Panc1 (cell line): Measurements from ENCODE around the gene TIMELESS. TPM values are rescaled to one million over a fixed set of nuclear protein-coding genes. Genes with fewer than 3 reads are reported as not detected.

Experiments
- ATAC-seq: fragments of 200-7000 bp; cut with Tn5 transposase; 2 replicates; pipeline ENCODE4 v1.9.1; 2020; ENCODE audit warnings: mild to moderate bottlenecking, moderate library complexity
- BruUV-seq: library from RNA; stranded (reverse); fragments of 400-500 nt; replicated peaks from 2 replicates; lab custom pipeline; 2021; lab: Mats Ljungman, UMichigan
- CTCF ChIA-PET: fragments of 300-600 bp; sonication (Branson Sonifier 250); formaldehyde crosslinking; loops from one replicate; lab custom pipeline; 2022; ENCODE audit warnings: antibody characterized with exemption; lab: Charles Lee
- POLR2A ChIA-PET: fragments of 300-600 bp; sonication (Branson Sonifier 250); formaldehyde crosslinking; loops from one replicate; lab custom pipeline; 2022; ENCODE audit warnings: antibody characterized with exemption; lab: Charles Lee
- DNase-seq: peaks from one replicate; pipeline ENCODE4 v3.0.0-alpha.2; 2010; ENCODE audit warnings: low read depth, low spot score
- H3K27ac ChIP-seq: 2 replicates; pipeline ENCODE4 v1.5.1; 2011; ENCODE audit warnings: mild to moderate bottlenecking, low read length, inconsistent platforms
- H3K27me3 ChIP-seq: fragments of 200-500 bp; sonication (Bioruptor generic); 2 replicates; pipeline ENCODE4 v1.6.0; 2014; ENCODE audit warnings: low read length, inconsistent platforms; ENCODE audit not compliant: control insufficient read depth, insufficient read depth
- H3K36me3 ChIP-seq: fragments of 200-500 bp; sonication (Bioruptor generic); 2 replicates; pipeline ENCODE4 v1.5.1; 2014; ENCODE audit warnings: inconsistent platforms, mild to moderate bottlenecking, low read length, moderate library complexity; ENCODE audit not compliant: control insufficient read depth, insufficient read depth
- H3K4me1 ChIP-seq: 2 replicates; pipeline ENCODE4 v1.5.1; 2011; ENCODE audit warnings: inconsistent platforms, mild to moderate bottlenecking, low read length, moderate library complexity; ENCODE audit not compliant: control insufficient read depth, insufficient read depth
- H3K4me3 ChIP-seq, 2 experiments: 2 replicates each; pipeline ENCODE4 v1.5.1; 2011 to 2012; ENCODE audit warnings: low read depth in 2 of 2, low read length in 2 of 2, mild to moderate bottlenecking in 2 of 2, inconsistent platforms in 1 of 2, moderate library complexity in 1 of 2
- H3K9me3 ChIP-seq: fragments of 200-500 bp; sonication (Bioruptor generic); 2 replicates; pipeline ENCODE4 v1.5.1; 2014; ENCODE audit warnings: low read depth, mild to moderate bottlenecking, inconsistent platforms, low read length, moderate library complexity; ENCODE audit not compliant: control insufficient read depth, insufficient read depth
- POLR2AphosphoS5 ChIP-seq: IDR thresholded peaks from 2 replicates; pipeline ENCODE4 v1.6.1; 2012; ENCODE audit warnings: mild to moderate bottlenecking, low read depth, low read length, moderate library complexity
- SIN3A ChIP-seq: IDR thresholded peaks from 2 replicates; pipeline ENCODE4 v1.6.1; 2012; ENCODE audit warnings: low read depth, mild to moderate bottlenecking, low read length, moderate library complexity, borderline replicate concordance; ENCODE audit not compliant: insufficient read depth
- TCF7L2 ChIP-seq: IDR thresholded peaks from 2 replicates; pipeline ENCODE4 v1.6.1; 2011; ENCODE audit warnings: mild to moderate bottlenecking, low read depth, low read length, inconsistent platforms
- in situ Hi-C: cut with HindIII; loops from 2 replicates; pipeline ENCODE4 v1.10.0; 2016; ENCODE audit warnings: low sequenced_read_pairs, low pct_unique_long_range_greater_than_20kb
- intact Hi-C: fragments of 100-400 bp; cut with micrococcal nuclease; formaldehyde crosslinking; loops from one replicate; pipeline ENCODE4 v1.10.0; 2022; ENCODE audit not compliant: unreplicated experiment
- total RNA-seq: library from RNA; stranded (reverse); gene quantifications from one replicate; pipeline ENCODE4 v1.2.1, GENCODE V29; 2021; ENCODE audit not compliant: unreplicated experiment
- TF ChIP-seq, protein P1 (sequence below), 2 experiments: IDR thresholded peaks; 2 replicates each; pipeline ENCODE4 v1.6.1; 2011 to 2012; ENCODE audit warnings: low read depth in 2 of 2, control low read depth in 1 of 2, low read length in 1 of 2, mild to moderate bottlenecking in 1 of 2, moderate library complexity in 1 of 2; ENCODE audit not compliant: insufficient read depth in 1 of 2
- TF ChIP-seq, protein P2 (sequence below): fragments of 450-650 bp; IDR thresholded peaks from 2 replicates; pipeline ENCODE4 v1.5.1; 2017; ENCODE audit warnings: mild to moderate bottlenecking

TIMELESS gene
- total RNA-seq, 1 experiment from 2014 or later, result 46.2 TPM

DNA sequence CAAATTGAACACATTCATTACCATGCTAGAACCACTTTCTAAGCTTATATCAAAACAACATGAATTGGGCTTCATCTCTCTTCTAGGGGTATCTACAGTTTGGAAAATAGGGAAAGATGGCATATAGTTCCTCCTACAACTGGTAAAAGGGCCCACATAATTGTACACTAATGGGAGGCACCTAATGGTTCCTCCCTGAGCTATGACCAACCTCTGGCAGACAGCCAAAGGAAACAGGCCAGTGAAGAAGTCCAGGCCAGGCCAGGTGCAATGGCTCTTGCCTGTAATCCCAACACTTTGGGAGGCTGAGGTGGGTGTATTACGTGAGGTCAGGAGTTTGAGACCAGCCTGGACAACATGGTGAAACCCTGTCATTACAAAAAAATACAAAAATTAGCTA lies 63.4 kb downstream of the TIMELESS start:
- TF ChIP-seq POLR2AphosphoS5 (no peak), TCF7L2 (no peak), SIN3A (no peak)
- TF ChIP-seq, protein P1, sequence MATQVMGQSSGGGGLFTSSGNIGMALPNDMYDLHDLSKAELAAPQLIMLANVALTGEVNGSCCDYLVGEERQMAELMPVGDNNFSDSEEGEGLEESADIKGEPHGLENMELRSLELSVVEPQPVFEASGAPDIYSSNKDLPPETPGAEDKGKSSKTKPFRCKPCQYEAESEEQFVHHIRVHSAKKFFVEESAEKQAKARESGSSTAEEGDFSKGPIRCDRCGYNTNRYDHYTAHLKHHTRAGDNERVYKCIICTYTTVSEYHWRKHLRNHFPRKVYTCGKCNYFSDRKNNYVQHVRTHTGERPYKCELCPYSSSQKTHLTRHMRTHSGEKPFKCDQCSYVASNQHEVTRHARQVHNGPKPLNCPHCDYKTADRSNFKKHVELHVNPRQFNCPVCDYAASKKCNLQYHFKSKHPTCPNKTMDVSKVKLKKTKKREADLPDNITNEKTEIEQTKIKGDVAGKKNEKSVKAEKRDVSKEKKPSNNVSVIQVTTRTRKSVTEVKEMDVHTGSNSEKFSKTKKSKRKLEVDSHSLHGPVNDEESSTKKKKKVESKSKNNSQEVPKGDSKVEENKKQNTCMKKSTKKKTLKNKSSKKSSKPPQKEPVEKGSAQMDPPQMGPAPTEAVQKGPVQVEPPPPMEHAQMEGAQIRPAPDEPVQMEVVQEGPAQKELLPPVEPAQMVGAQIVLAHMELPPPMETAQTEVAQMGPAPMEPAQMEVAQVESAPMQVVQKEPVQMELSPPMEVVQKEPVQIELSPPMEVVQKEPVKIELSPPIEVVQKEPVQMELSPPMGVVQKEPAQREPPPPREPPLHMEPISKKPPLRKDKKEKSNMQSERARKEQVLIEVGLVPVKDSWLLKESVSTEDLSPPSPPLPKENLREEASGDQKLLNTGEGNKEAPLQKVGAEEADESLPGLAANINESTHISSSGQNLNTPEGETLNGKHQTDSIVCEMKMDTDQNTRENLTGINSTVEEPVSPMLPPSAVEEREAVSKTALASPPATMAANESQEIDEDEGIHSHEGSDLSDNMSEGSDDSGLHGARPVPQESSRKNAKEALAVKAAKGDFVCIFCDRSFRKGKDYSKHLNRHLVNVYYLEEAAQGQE (IDR thresholded peaks at IDR 0.05; ENCODE audit: insufficient read depth in 1 of 2, low read depth in 2 of 2, low read length in 1 of 2), result no peak
- TF ChIP-seq, protein P2, sequence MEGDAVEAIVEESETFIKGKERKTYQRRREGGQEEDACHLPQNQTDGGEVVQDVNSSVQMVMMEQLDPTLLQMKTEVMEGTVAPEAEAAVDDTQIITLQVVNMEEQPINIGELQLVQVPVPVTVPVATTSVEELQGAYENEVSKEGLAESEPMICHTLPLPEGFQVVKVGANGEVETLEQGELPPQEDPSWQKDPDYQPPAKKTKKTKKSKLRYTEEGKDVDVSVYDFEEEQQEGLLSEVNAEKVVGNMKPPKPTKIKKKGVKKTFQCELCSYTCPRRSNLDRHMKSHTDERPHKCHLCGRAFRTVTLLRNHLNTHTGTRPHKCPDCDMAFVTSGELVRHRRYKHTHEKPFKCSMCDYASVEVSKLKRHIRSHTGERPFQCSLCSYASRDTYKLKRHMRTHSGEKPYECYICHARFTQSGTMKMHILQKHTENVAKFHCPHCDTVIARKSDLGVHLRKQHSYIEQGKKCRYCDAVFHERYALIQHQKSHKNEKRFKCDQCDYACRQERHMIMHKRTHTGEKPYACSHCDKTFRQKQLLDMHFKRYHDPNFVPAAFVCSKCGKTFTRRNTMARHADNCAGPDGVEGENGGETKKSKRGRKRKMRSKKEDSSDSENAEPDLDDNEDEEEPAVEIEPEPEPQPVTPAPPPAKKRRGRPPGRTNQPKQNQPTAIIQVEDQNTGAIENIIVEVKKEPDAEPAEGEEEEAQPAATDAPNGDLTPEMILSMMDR, result no peak
- intact Hi-C loops, result no loop called here
- Histone ChIP-seq H3K9me3 (no peaks in the 10 kb centered on the region), H3K36me3 (no peaks in the 10 kb centered on the region), H3K4me1 (no peaks in the 10 kb centered on the region), H3K4me3 (no peak overlapping the region), H3K27me3 (no peaks in the 10 kb centered on the region), H3K27ac (no peak overlapping the region)
- no TSS peak for BruUV-seq
- in situ Hi-C loops, result no loop called here
- ATAC-seq (no peak), DNase-seq (no peak)
- CTCF ChIA-PET, result no interaction called here
- POLR2A ChIA-PET, result no interaction called here

DNA sequence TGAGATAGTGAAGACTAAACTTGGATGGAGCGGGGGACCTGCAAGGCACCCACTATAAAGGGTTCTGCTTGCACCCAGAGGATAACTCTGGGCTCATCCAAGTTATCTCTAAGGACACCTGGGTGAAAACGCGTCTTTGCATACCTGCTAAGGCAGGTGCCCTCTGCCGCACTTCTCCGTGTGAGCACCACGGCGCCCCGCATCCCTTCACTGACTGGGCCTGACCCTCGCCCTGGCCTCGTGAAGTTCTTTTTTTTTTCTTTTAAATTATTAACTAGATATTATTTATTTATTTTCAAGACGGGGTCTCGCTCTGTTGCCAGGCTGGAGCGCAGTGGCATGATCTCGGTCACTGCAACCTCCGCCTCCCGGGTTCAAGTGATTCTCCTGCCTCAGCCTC lies 66.6 kb downstream of the TIMELESS start:
- H3K36me3 ChIP-seq, result no peaks in the 10 kb centered on the region
- no peaks in the 10 kb centered on the region for H3K27me3 ChIP-seq
- ChIA-PET POLR2A (no interaction called here), CTCF (interaction anchor here (0.6 kb wide), 1 partner anchor 176 kb away, joined by 4 read pairs; no protein-coding TSS in a partner anchor)
- no peak for TF ChIP-seq TCF7L2
- TF ChIP-seq, protein P1 (IDR thresholded peaks at IDR 0.05; ENCODE audit: insufficient read depth in 1 of 2, low read depth in 2 of 2, low read length in 1 of 2), result no peak
- TF ChIP-seq POLR2AphosphoS5, result no peak
- TF ChIP-seq, protein P2, result no peak
- no peak for TF ChIP-seq SIN3A
- H3K4me1 ChIP-seq, result no peaks in the 10 kb centered on the region
- H3K9me3 ChIP-seq, result no peaks in the 10 kb centered on the region
- no peak overlapping the region for H3K27ac ChIP-seq
- no peak overlapping the region for H3K4me3 ChIP-seq
- ATAC-seq (no peak), DNase-seq (no peak)
- BruUV-seq, result no TSS peak
- in situ Hi-C loops, result no loop called here
- intact Hi-C loops, result no loop called here
